Activated CD8-positive, alpha-beta memory T cell treated with anti-CD3 and anti-CD28 coated beads for 1 hour (primary cell): ENCODE measurements around the gene MED26.
"Not testable (repeated sequence)": the region's sequence is repeated elsewhere in the genome, so short reads cannot be mapped to it uniquely, and the experiment has no call there.

Source experiments
- DNase-seq, 2 donors: peaks; one replicate each; pipeline ENCODE4 v3.0.0-alpha.2; 2020; ENCODE audit warnings: low read depth in 1 of 2; ENCODE audit errors: extremely low read depth in 1 of 2

Gene MED26

DNA sequence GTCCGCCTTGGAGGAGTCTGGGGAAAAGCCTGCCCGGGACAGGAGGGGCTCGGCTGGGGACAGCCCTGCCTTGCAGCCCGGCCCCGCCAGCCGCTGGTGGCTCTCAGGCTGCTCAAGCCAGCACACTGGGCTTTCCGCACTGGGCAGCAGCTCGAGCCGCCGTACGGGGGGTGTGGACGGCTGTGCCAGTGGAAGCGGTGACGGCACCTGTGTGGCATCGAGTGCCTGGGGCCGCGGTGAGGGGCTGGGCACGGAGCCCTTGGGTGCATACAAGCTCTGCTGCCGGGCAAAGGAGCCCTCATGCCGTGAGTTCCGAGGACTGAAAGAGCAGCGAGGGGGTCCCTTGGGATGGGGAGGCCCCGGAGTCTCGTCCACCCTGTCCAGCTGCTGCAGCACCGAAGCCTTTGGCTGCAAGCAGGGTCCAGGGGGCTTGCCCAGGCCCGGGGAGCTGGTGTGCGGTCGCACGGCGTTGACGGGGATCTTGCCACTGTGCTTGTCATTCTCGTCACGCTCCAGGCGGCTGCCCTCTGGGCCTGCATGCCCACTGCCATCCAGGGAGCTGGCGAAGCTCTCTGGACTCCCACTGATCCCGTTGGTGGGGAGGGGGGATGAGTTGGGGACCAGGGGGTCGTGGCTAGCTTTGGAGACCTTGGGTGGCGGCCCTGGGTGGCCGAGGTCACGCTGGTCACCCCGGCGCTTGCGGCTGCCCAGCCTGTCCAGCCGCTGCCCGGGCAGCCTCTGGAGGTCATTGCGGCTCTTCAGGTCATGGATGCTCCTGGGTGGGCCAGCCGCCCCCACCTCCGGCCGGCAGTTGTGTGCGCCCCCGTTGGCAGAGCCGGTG, 51.1 kb downstream of the MED26 start:
- no peak for DNase-seq

DNA sequence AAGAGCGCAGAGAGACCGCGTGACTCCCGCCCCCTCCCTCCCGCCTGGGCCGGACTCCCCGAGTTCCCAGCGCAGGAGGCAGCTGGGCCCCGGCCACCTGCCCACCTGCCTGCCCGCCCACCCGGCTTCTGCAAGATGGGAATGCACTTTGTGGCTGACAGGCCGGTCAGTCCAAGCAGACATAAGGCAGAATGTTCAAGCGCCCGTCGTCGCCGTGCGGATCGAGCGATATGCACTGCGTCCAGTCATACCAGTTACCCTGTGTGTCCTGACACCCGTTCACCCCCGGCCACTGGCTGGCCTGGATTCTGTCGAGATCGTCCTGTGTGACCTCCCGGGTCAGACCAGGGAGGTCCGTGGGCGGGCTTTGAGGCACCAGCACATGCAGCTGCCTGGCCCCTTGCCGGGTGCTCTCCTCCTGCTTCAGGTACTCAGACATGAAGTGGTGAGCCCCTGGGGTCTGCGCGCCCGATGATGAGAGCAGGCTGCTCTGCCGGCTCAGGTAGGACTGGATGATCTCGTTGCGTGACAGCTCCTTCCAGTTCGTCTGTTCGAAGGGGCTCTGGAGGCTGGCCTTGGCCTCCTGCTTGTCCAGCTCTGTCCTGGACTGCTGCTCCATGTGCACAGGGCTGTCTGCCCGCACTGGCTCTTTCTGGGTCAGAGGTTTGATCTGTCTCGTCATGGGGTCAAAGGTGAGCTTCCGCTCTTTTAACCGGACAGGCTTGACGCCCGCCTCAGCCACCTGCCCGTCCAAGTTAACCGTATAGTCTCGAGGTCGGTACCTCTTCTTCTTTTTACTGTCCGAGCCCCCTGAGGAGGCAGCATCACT, 51.9 kb downstream of the MED26 start:
- DNase-seq = no peak

DNA sequence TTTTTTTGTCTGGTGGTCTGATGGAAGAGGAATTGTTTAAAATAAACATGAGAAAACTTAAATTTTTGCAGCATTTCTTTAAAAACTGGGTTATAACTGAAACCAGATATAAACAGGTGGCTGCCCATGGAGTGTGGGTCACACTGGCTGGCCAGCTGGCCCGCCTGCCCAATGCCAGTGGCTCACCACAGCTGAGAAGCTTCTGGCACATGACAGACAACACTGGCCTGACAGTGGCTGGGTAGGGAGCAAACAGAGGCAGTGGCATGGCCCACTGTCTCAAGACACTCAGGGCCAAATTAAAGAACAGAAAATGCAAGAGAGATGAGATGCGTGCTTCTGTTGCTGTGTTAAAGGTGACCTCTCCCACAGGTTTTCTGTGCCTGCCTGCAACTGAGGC, 52.7 kb downstream of the MED26 start:
- DNase-seq = no peak

DNA sequence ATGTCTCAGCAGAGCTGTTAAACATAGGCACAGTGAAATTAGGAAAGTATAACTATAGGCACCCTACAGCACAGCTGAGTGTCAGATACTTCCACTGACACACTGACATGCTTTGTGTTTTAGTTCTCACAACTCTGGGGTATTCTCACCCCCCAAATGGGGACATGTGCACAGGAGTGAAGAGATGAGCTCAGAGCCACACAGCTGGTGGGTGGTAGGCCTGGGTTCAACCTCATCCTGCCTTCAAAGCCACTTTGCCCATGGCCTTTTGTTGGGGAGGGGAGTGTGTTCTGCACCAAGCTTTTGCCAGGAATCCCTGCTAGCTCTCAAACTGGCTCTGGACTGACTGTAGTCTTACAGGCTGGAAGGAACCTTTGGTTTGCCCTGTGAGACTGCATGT, 54.1 kb downstream of the MED26 start:
- DNase-seq = no peak

DNA sequence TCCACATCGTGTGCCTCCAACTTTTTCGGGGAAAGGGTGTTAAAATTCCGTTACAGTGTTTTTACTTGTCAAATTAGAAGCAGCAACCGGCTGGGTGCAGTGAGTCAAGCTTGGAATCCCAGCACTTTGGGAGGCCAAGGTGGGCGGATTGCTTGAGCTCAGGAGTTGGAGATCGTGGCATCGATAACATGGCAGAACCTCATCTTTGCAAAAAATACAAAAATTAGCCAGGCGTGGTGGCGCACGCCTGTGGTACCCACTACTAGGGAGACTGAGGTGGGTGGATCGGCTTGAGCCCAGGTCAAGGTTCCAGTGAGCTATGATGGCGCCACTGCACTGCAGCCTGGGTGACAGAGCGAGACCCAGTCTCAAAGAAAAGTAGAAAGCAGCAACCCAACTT, 54.7 kb downstream of the MED26 start:
- no peak for DNase-seq

DNA sequence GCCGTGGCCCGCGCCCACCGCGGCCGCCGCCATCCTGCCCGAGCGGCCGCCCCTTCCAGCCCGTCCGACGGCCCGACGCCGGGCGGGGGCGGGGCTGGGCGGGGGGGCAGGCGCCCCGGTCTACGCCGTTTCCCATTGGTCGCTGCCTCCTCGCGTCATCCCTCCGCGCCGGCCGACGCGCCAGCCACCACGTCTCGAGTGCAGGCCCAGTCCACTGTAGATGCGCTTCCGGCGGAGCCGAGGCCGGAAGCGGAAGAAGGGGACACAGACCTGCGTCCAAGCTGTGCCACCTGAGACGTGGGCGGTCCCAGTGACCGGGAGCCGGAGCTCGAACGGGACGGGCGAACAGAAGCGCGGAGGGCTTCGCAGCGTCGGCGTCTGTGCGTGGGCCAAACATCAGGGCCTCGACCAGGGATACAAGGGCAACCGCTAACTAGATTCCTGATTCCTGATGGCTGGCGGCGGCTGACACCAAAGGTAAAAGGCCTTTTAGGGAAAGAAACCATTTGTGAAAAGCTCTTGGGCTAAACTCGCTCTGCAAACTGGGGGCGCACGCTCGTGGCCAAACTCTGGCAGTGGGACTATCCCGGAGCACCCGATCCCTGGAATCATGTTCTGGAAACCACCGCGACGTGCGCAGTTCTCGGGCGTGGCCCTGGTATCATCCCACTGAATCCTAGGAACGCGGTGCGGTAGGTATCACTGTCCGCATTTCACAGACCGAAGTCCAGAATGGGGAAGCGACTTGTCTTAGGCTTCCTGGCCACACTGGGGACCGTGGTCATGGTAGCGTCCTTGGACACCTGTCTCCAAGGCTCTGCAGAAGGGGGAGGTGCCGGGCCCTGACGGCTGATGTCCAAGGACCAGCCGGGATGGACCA, 55.4 kb downstream of the MED26 start, which contains the start of gene SLC35E1:
SLC35E1 (minus strand) TSS at position 84 of the 880 bp plus-strand sequence; CDS start at position 33, 51 bp downstream.
- DNase-seq = peak; percentile 63 to 85

DNA sequence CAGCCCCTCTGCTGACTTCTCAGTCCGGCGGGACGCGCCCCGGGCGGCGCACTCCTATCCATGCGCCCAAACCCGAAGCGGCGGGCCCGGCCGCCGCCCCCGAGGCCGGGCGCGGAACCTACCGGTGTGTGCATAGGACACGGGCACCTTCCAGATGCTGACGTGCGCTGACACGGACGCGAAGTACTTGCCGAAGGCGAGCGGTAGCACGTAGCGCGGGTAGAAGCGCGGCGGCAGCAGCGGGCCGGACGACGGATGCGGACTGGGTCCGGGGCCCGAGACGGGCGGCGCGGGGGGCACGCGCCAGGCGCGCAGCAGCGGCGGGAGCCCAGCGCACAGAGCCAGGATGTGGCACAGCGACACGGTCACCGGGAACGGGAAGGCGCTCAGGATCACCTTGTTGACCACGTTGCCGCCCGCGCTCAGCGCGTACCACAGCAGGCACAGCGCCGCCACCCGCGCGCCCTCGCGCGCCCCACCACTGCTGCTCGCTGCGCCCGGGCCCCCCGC, 56.1 kb downstream of the MED26 start:
- no peak for DNase-seq

DNA sequence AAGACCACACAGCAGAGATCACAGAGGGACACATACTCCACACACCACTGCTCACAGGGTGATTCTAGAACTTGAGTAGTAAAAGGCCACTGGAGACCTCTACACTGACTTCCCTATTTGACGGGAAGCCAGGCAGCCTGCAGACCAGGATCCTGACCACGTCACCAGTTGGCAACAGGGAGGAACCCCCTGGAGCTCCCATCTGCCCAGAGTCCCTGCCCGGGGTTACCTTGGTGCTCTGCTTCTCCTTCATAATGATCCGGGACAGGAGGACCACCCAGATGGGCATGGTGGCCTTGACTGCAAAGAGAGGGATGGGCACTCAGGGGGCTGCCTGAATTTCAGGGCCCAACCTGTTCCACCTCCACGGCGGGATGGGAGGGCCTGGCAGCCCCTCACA, 56.7 kb downstream of the MED26 start:
- no peak for DNase-seq

DNA sequence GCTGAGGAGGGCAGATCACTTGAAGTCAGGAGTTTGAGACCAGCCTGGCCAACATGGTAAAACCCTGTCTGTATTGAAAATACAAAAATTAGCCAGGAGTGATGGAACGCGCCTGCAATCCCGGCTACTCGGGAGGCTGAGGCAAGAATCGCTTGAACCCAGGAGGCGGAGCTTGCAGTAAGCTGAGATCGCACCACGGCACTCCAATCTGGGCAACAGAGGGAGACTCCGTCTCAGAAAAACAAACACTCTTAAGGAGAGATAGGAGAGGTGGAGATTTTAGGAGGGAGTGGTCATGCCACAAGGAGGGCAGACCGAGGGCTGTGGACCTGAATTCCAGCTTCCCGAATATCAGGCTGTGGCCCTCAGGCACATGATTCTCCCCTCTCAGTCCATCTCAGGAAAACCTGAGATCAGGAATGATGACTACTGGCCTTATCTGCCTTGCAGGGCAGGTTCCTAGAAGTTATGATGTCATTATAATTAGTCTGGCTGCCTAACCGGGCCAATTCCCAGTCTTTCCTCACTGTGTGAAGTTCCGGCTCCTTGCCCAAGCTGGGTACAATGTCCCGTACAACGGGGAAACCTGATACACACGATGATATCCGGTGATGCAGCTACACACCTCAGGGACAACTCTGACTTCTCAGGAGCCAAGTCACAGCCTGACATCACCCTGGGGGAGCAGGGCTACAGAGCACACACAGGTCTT, 58.2 kb downstream of the MED26 start:
- no peak for DNase-seq

DNA sequence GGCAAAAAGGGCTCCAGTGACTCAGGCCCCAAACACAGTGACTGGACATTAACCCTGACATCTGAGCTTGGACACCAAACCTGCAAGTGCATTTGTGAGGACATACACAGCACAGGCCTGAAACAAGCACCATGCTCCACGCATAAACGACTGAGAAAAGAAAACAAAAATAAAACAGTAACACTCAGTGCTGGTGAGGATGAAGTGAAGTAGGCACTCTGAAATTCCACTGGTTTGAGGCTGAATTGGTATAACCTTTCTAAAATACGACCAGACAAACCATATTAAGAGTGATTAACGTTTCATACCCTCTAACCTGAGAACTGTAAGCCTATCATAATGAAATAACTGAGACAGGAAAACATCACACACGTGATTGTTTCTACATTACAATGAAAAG, 61.3 kb downstream of the MED26 start:
- no peak for DNase-seq

DNA sequence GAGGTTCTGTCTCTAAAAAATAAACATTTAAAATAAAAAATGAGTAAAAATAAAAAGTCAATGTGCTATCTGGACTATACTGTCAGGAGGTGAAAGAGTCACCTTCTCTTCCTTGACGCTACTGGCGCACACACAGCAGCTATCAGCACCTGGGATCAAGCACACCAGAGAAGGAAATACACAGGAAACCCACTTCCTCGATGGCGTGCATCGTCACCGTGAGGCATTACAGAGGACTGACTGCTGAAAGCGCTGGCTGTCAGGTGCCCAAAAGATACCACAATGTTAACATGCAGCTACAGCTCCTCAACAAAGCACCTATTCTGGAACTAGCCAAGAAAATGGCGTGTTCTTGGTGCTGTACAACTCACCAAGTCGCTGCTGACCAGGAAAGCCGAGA, 61.8 kb downstream of the MED26 start:
- peak; percentile 61 to 65 for DNase-seq

DNA sequence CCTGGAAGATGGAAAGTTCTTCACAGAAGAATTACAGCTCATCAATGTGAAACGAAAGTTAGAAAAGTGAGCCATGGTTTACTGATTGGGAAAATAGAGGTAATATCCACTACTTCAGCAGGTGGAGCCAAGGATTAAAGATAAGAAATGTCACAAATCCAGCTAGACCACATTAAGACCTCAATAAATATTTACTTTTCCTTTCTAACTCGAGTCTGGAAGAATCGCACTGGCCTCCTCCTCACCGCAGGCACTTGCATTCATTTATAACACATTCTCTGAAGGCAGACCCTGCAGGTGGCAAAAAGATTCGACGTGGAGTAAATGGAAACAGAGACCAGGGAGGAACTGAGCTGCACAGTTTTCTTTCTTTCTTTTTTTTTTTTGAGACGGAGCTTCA, 63.2 kb downstream of the MED26 start:
- DNase-seq = no peak

DNA sequence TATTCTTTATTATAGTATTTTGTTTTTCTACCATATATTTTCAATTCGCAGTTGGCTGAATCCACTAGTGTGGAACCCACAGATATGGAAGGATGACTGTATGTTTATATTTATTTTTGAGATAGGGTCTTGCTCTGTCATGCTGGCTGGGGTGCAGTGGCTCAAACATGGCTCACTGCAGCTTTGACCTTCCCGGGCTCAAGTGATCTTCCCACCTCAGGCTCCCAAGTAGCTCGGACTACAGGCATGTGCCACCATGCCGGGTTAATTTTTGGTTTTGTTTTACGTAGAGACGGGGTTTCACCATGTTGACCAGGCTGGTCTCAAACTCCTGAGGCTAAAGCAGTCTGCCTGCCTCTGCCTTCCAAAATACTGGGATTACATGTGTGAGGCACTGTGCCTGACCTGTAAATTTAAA, 65.4 kb downstream of the MED26 start:
- no peak for DNase-seq

DNA sequence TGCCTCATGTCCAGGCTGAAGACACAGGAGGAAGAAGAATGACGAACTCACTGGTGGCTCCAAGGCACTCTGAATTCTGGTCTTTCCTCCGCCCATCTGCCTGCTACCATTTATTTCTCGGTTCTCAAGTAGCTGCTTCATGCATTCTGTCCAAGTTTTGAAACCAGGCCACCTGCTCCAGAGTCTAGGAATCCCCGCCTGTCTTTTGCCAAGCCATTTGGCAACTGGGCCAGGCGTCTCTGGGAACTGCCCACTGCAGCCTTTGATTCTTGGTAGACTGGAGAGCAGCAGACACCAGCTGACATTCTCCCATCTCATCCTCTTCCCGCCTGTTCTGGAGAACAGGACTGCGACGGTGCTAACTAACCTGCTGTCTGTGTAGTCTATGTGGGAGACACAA, 66.6 kb downstream of the MED26 start:
- no peak for DNase-seq

DNA sequence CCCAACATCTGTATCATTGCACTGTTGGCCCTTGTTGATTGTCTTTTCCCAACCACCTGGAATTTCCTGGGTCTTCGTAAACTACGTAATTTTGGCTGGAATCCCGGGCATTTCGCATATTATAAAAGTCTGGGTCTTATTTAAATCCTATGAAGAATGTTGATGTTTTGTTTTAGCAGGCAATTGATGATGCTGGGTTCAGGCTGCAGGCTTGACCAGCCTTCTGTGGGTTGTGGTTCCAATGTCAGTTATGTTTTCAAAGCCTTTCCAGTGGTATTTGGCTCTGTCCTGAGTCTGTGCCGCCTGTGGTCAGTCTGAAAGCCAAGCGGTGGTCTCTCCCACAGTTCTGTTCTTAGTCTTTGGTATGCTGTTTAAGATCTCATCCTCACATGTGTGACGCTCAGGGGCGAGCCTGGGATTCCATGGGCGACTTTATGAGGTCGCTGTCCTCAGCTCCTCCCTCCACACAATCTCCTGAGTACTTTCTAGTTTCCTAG, 68.2 kb downstream of the MED26 start:
- no peak for DNase-seq

DNA sequence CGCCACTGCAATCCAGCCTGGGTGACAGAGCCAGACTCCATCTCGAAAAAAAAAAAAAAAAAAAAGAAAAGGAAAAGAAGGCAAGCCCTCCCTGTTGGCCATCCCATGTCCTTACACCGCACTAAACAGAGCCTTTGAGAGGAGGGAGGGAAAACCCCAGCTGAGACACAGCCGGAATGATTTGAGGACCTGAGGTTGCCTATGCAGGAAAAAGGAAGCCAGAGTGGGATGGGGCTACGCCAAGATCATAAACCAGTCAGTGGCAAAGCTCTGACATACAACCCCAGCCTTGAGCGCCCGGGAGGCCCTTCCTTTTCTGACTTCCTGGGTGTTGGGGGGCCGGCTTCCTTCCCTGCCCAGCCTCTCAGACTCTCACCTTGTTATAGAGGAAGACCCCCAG, 73.2 kb downstream of the MED26 start:
- DNase-seq = no peak

DNA sequence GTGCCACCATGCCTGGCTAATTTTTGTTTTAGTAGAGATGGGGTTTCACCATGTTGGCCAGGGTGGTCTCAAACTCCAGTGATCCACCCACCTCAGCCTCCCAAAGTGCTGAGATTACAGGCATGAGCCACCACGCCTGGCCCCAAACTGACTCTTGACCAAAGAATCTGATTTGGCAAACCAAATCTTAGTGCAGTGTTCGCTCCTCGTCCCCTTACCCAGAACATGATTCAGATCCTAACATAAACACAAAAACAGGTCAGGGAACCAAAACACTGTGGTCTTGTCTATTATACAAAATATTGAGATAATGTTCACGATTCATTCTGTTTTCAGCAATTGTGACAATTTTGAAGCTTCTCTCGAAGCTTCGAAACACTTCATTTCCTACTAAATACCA, 76.1 kb downstream of the MED26 start:
- not testable (repeated sequence) for DNase-seq

DNA sequence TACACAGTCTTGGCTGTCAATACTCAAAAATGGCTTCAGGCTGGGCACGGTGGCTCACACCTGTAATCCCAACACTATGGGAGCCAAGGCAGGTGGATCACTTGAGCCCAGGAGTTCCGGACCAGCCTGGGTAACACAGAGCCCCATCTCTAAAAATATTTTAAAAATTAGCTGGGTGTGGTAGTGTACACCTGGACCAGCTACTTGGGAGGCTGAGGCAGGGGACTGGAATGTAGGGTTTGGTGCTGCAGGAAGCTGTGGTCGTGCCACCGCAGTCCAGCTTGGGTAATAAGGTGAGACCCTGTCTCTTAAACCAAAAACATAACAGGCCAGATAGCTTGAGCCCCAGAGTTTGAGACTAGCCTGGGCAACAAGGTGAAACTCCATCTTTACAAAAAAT, 79.0 kb downstream of the MED26 start:
- DNase-seq = no peak

DNA sequence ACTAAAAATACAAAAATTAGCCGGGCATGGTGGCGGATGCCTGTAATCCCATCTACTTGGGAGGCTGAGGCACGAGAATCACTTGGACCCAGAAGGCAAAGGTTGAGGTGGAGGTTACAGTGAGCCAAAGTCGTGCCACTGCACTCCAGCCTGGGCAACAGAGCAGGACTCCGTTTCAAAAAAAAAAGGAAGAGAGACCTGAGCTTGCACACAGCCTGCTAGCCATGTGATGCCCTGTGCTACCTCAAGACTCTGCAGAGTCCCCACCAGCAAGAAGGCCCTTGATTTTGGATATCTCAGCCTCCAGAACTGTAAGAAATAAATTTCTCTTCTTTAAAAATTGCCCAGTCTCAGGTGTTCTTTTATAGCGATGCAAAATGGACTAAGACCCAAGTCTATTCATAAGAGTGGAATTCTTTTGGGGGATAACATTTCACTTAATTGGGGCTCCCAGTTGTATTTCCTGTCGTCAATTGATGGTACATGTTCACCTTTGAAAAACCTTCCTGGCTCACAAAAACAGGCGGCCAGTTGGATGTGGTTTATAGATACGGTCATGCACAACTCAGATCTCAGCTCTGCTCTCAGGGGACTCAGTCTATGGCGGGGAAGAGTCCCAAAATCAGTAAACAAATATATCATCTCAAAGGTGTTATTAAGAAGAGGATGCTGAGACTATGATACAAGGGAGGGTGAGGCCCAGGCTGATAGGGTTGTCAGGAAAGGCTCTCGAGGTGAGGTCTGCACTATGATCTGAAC, 83.4 kb downstream of the MED26 start:
- no peak for DNase-seq
